Endothelial cell of umbilical vein (primary cell): ENCODE data around the gene ATAD3A.

Source experiments
- CTCF ChIP-seq, 2 donors: IDR thresholded peaks; 1 replicate in 1 of 2; 2 replicates in 1 of 2; pipeline ENCODE4 v1.5.1; 2011; ENCODE audit warnings: low read length in 2 of 2, mild to moderate bottlenecking in 2 of 2, moderate library complexity in 2 of 2, control low read depth in 1 of 2, inconsistent platforms in 1 of 2, low read depth in 1 of 2; ENCODE audit not compliant: insufficient read depth in 1 of 2; ENCODE audit errors: extremely low read depth in 1 of 2
- EZH2 ChIP-seq: IDR thresholded peaks from 2 replicates; pipeline ENCODE4 v1.6.1; 2012; ENCODE audit warnings: borderline replicate concordance, low read depth, mild to moderate bottlenecking, moderate library complexity, low read length, inconsistent platforms; ENCODE audit not compliant: severe bottlenecking

DNA sequence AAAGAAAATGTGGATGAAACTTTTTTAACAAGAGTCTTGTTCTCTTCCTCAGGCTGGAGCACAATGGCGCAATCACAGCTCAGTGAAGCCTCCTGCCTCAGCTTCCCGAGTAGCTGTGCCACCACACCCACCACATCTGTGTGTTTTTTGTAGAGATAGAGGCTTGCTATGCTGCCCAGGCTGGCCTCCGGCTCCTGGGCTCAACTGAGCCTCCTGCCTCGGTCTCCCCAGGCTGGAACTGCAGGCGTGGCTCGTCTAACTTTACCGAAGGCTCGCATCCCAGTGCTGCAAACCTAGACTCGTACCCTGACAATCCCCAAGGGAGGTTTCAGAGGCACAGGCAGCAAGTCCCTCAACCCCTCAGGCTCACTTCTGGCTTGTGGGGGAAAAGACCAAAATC, 48.2 kb downstream of the ATAD3A start:
- TF ChIP-seq EZH2, result no peak
- TF ChIP-seq CTCF (IDR thresholded peaks at IDR 0.05; ENCODE audit: extremely low read depth in 1 of 2, insufficient read depth in 1 of 2, low read depth in 1 of 2, low read length in 2 of 2), result no peak
